ENCODE measurements around the gene PFKFB3.
"Not testable (repeated sequence)": the region's sequence is repeated elsewhere in the genome, so short reads cannot be mapped to it uniquely, and the experiment has no call there.

PFKFB3 gene

DNA sequence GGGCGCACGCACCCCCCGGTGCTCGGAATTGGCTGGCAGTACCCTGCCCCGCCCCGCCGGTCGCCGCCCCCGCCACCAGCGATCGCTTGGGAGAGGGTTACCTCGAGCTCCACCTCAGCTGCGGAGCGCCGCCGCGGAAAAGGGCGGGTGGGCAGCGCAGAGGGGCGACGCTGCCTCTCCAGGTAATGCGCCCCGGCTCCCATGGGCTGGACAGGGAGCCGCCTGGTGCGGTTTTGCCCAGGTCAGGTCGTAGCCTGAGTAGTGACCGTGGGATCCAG is 1.3 kb downstream of the PFKFB3 start:
- H3K36me3 ChIP-seq (ENCODE audit: control insufficient read depth, low read length) = peaks cover 35% of the 10 kb centered on the region
- H4K20me1 ChIP-seq (ENCODE audit: control insufficient read depth, insufficient read depth, low read depth, low read length) = peaks cover 22% of the 10 kb centered on the region
- H3K27ac ChIP-seq (ENCODE audit: low read depth, low read length) = no peak overlapping the region; the same call in 1 of the 2 replicates
- H3K4me2 ChIP-seq (ENCODE audit: low read length) = peak overlapping the region; percentile 96
- H3K27me3 ChIP-seq (ENCODE audit: control insufficient read depth, low read length) = no peaks in the 10 kb centered on the region
- H3F3A ChIP-seq (ENCODE audit: control insufficient read depth, insufficient read depth) = peaks cover 20% of the 10 kb centered on the region
- H3K4me3 ChIP-seq (ENCODE audit: low read length) = peak overlapping the region; percentile 98
- no peaks in the 10 kb centered on the region for H3K9me2 ChIP-seq (replicated peaks; ENCODE audit: control insufficient read depth, low read length)
- H3K4me1 ChIP-seq (ENCODE audit: control insufficient read depth, low read length) = peaks cover 49% of the 10 kb centered on the region
- H3K9me3 ChIP-seq (ENCODE audit: control insufficient read depth, insufficient read depth, low read length) = no peaks in the 10 kb centered on the region
- no peak for TF ChIP-seq EZH2phosphoT487 (IDR thresholded peaks at IDR 0.05; ENCODE audit: borderline replicate concordance, low read length)
- TF ChIP-seq, protein P1, sequence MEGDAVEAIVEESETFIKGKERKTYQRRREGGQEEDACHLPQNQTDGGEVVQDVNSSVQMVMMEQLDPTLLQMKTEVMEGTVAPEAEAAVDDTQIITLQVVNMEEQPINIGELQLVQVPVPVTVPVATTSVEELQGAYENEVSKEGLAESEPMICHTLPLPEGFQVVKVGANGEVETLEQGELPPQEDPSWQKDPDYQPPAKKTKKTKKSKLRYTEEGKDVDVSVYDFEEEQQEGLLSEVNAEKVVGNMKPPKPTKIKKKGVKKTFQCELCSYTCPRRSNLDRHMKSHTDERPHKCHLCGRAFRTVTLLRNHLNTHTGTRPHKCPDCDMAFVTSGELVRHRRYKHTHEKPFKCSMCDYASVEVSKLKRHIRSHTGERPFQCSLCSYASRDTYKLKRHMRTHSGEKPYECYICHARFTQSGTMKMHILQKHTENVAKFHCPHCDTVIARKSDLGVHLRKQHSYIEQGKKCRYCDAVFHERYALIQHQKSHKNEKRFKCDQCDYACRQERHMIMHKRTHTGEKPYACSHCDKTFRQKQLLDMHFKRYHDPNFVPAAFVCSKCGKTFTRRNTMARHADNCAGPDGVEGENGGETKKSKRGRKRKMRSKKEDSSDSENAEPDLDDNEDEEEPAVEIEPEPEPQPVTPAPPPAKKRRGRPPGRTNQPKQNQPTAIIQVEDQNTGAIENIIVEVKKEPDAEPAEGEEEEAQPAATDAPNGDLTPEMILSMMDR (IDR thresholded peaks at IDR 0.05; ENCODE audit: low read depth, low read length, poor library complexity, severe bottlenecking) = no peak
- peaks cover 59% of the 10 kb centered on the region for H3K79me2 ChIP-seq (ENCODE audit: control insufficient read depth, low read length)

DNA sequence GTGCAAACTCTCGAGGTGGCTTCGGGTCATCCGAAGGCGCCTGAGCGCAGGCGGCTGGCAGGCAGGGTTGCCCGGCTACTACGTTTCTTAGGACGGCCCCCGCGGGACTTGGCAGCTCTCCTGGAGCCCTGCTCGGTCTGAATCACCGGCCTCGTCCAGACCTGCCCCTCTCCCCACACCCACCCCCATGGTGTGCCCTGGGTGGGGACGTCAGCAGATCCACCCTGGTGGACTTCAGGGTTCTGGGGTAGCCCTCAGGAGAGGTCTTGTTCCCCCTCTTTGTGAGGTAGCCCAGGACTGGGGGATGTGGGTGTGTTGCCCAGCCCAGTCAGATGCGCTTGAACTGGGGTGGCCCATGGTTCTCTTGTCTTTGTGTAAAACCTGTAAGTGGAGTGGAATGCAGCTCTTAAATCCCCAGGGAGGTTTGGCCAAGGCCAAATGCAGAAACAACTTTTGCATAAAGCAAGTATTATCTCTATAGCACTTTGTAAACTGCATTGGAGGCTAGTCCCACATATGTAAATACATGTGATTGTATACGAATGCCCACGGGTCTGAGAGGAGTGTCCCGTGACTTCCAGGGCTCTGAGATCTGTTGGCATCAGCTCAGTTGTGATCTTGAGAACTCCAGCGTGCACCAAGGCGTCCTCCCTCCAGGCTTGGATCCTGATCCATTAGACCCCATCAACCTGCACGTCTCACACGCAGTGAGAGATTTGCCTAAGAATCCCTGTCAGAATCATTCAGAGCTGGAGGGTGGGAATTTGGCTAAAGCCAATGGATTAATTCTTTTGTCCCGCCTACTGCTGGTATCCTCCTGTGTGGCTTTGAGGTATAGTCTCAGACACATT is 1.8 kb downstream of the PFKFB3 start:
- H3K27me3 ChIP-seq (ENCODE audit: control insufficient read depth, low read length) = no peaks in the 10 kb centered on the region
- peak overlapping the region; percentile 98 for H3K4me3 ChIP-seq (ENCODE audit: low read length)
- TF ChIP-seq, protein P1 (IDR thresholded peaks at IDR 0.05; ENCODE audit: low read depth, low read length, poor library complexity, severe bottlenecking) = no peak
- no peak for TF ChIP-seq EZH2phosphoT487 (IDR thresholded peaks at IDR 0.05; ENCODE audit: borderline replicate concordance, low read length)
- no peak overlapping the region for H3K27ac ChIP-seq (ENCODE audit: low read depth, low read length)
- H3K36me3 ChIP-seq (ENCODE audit: control insufficient read depth, low read length) = peaks cover 37% of the 10 kb centered on the region
- H3F3A ChIP-seq (ENCODE audit: control insufficient read depth, insufficient read depth) = peaks cover 19% of the 10 kb centered on the region
- H3K4me2 ChIP-seq (ENCODE audit: low read length) = peak overlapping the region; percentile 96
- H3K9me2 ChIP-seq (replicated peaks; ENCODE audit: control insufficient read depth, low read length) = no peaks in the 10 kb centered on the region
- H3K79me2 ChIP-seq (ENCODE audit: control insufficient read depth, low read length) = peaks cover 65% of the 10 kb centered on the region
- no peaks in the 10 kb centered on the region for H3K9me3 ChIP-seq (ENCODE audit: control insufficient read depth, insufficient read depth, low read length)
- peaks cover 44% of the 10 kb centered on the region for H3K4me1 ChIP-seq (ENCODE audit: control insufficient read depth, low read length)
- peaks cover 23% of the 10 kb centered on the region for H4K20me1 ChIP-seq (ENCODE audit: control insufficient read depth, insufficient read depth, low read depth, low read length)

DNA sequence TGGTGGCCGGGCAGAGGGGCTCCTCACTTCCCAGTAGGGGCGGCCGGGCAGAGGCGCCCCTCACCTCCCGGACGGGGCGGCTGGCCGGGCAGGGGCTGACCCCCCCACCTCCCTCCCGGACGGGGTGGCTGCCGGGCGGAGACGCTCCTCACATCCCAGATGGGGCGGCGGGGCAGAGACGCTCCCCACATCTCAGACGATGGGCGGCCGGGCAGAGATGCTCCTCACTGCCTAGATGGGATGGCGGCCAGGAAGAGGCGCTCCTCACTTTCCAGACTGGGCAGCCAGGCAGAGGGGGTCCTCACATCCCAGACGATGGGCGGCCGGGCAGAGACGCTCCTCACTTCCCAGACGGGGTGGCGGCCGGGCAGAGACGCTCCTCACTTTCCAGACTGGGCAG is 3.8 kb downstream of the PFKFB3 start:
- H3K79me2 ChIP-seq (ENCODE audit: control insufficient read depth, low read length) = peaks cover 81% of the 10 kb centered on the region
- H3K9me2 ChIP-seq (replicated peaks; ENCODE audit: control insufficient read depth, low read length); H3K27ac ChIP-seq (ENCODE audit: low read depth, low read length); H3K9me3 ChIP-seq (ENCODE audit: control insufficient read depth, insufficient read depth, low read length); H3K4me3 ChIP-seq (ENCODE audit: low read length); H3K27me3 ChIP-seq (ENCODE audit: control insufficient read depth, low read length); H3F3A ChIP-seq (ENCODE audit: control insufficient read depth, insufficient read depth); H3K4me2 ChIP-seq (ENCODE audit: low read length): not testable (repeated sequence)
- peaks cover 29% of the 10 kb centered on the region for H3K4me1 ChIP-seq (ENCODE audit: control insufficient read depth, low read length)
- H4K20me1 ChIP-seq (ENCODE audit: control insufficient read depth, insufficient read depth, low read depth, low read length) = peaks cover 30% of the 10 kb centered on the region
- H3K36me3 ChIP-seq (ENCODE audit: control insufficient read depth, low read length) = peaks cover 43% of the 10 kb centered on the region

DNA sequence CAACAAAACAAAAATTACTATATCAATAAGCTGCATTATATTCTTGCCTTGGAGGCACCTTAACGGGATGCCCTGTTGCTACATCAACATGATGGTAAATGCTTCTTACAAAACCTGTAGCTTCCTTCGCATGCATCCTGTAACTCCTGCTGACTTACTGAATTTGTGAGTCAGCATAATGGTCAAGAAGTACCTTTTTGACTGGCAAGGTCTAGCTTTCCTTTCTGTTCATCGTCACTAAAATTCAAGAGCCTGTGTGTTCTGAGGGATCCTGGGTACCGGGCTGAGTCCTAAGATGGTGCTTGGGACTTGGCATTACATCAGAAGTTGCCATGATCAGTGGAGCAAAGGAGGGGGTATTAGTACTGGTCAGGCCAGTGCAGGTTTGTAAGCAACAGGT is 4.9 kb downstream of the PFKFB3 start:
- Histone ChIP-seq H3K4me1 (ENCODE audit: control insufficient read depth, low read length) (peaks cover 19% of the 10 kb centered on the region), H3K27me3 (ENCODE audit: control insufficient read depth, low read length) (no peaks in the 10 kb centered on the region), H3K9me2 (replicated peaks; ENCODE audit: control insufficient read depth, low read length) (no peaks in the 10 kb centered on the region), H4K20me1 (ENCODE audit: control insufficient read depth, insufficient read depth, low read depth, low read length) (peaks cover 38% of the 10 kb centered on the region), H3K79me2 (ENCODE audit: control insufficient read depth, low read length) (peaks cover 87% of the 10 kb centered on the region), H3K27ac (ENCODE audit: low read depth, low read length) (no peak overlapping the region), H3F3A (ENCODE audit: control insufficient read depth, insufficient read depth) (no peaks in the 10 kb centered on the region), H3K9me3 (ENCODE audit: control insufficient read depth, insufficient read depth, low read length) (no peaks in the 10 kb centered on the region), H3K36me3 (ENCODE audit: control insufficient read depth, low read length) (peaks cover 53% of the 10 kb centered on the region), H3K4me3 (ENCODE audit: low read length) (no peak overlapping the region), H3K4me2 (ENCODE audit: low read length) (no peak overlapping the region)
- no peak for TF ChIP-seq EZH2phosphoT487 (IDR thresholded peaks at IDR 0.05; ENCODE audit: borderline replicate concordance, low read length)
- TF ChIP-seq, protein P1 (IDR thresholded peaks at IDR 0.05; ENCODE audit: low read depth, low read length, poor library complexity, severe bottlenecking) = no peak
